HFF-Myc (cell line): ENCODE measurements around the gene TGFB1I1.
A peak's percentile ranks its signal among the peaks of the same experiment; 100 is the strongest.

Experiments used
- DNase-seq: peaks from one replicate; pipeline ENCODE4 v3.0.0-alpha.2; 2011; ENCODE audit warnings: low read depth; ENCODE audit errors: extremely low read depth
- H3K4me3 ChIP-seq: replicated peaks from 2 replicates; pipeline ENCODE4 v1.5.1; 2011; ENCODE audit warnings: low read depth, mild to moderate bottlenecking, control low read depth, low read length
- CTCF ChIP-seq: IDR thresholded peaks from 2 replicates; pipeline ENCODE4 v1.5.1; 2012; ENCODE audit warnings: mild to moderate bottlenecking, low read depth, low read length, control low read depth; ENCODE audit errors: missing control alignments

TGFB1I1 gene

GRCh38 chr16:31507929-31508705, 36.2 kb downstream of the TGFB1I1 start, which contains the start of gene RUSF1:
Gene RUSF1 (minus strand): TSS chr16:31508391. CDS start chr16:31508373, 18 bp downstream.
- no peak for TF ChIP-seq CTCF
- DNase-seq, result no peak
- peak within 1 kb of the TSS; percentile 92 for H3K4me3 ChIP-seq

GRCh38 chr16:31508706-31509195, 36.8 kb downstream of the TGFB1I1 start:
- no peak for TF ChIP-seq CTCF
- peak overlapping the region; percentile 92 for H3K4me3 ChIP-seq
- no peak for DNase-seq

- TF ChIP-seq CTCF, result no peak
- H3K4me3 ChIP-seq, result no peak overlapping the region
- DNase-seq, result no peak
Observed at GRCh38 chr16:31513126-31513525, 41.2 kb downstream of the TGFB1I1 start.

- no peak for DNase-seq
- H3K4me3 ChIP-seq, result no peak overlapping the region
- no peak for TF ChIP-seq CTCF
Observed at GRCh38 chr16:31513884-31514283, 41.9 kb downstream of the TGFB1I1 start.

- TF ChIP-seq CTCF, result no peak
- DNase-seq, result no peak
- no peak overlapping the region for H3K4me3 ChIP-seq
Observed at GRCh38 chr16:31517800-31518402, 45.9 kb downstream of the TGFB1I1 start.

GRCh38 chr16:31519759-31520431, 47.9 kb downstream of the TGFB1I1 start:
- no peak overlapping the region for H3K4me3 ChIP-seq
- TF ChIP-seq CTCF, result no peak
- DNase-seq, result no peak
